UCSD-AML1 (cell line): ENCODE results near the gene ITGA1.
"Not testable (repeated sequence)": the region's sequence is repeated elsewhere in the genome, so short reads cannot be mapped to it uniquely, and the experiment has no call there.

Experiments used
- DNase-seq: peaks from one replicate; lab custom pipeline; 2025; ENCODE audit not compliant: unreplicated experiment; lab: John Stamatoyannopoulos, UW

The ITGA1 gene

GRCh38 chr5:52947208-52947607, 159.5 kb downstream of the ITGA1 start:
- no peak for DNase-seq

- DNase-seq: no peak
Observed at GRCh38 chr5:52947851-52948250, 160.1 kb downstream of the ITGA1 start.

GRCh38 chr5:52948418-52949076, 160.8 kb downstream of the ITGA1 start:
- peak; percentile 15 for DNase-seq

- DNase-seq: no peak
Observed at GRCh38 chr5:52950686-52951085, 163.0 kb downstream of the ITGA1 start.

GRCh38 chr5:52952483-52952882, 164.8 kb downstream of the ITGA1 start:
- no peak for DNase-seq

- no peak for DNase-seq
Observed at GRCh38 chr5:52956014-52956413, 168.3 kb downstream of the ITGA1 start.

- no peak for DNase-seq
Observed at GRCh38 chr5:52956915-52957747, 169.4 kb downstream of the ITGA1 start.

GRCh38 chr5:52961274-52961681, 173.6 kb downstream of the ITGA1 start:
- no peak for DNase-seq

- no peak for DNase-seq
Observed at GRCh38 chr5:52963636-52964035, 175.9 kb downstream of the ITGA1 start.

GRCh38 chr5:52964138-52964537, 176.4 kb downstream of the ITGA1 start:
- DNase-seq: no peak

- DNase-seq: not testable (repeated sequence)
Observed at GRCh38 chr5:52976157-52976556, 188.4 kb downstream of the ITGA1 start.

GRCh38 chr5:52977264-52977897, 189.7 kb downstream of the ITGA1 start:
- no peak for DNase-seq

GRCh38 chr5:52981507-52981906, 193.8 kb downstream of the ITGA1 start:
- no peak for DNase-seq

GRCh38 chr5:52983731-52984636, 196.3 kb downstream of the ITGA1 start:
- DNase-seq: no peak

GRCh38 chr5:52985306-52985705, 197.6 kb downstream of the ITGA1 start:
- no peak for DNase-seq

GRCh38 chr5:52987711-52988331, 200.1 kb downstream of the ITGA1 start:
- no peak for DNase-seq

GRCh38 chr5:52988335-52989024, 200.8 kb downstream of the ITGA1 start:
- DNase-seq: no peak

GRCh38 chr5:52989025-52989780, 201.5 kb downstream of the ITGA1 start, which contains the start of gene ITGA2:
ITGA2 (plus strand) TSS chr5:52989352; CDS start chr5:52989469, 117 bp downstream.
- DNase-seq: no peak
